Choroid plexus epithelial cell (primary cell): ENCODE results near the gene TCF12.

Experiments used
- DNase-seq: peaks from one replicate; pipeline ENCODE4 v3.0.0-alpha.2; 2010; ENCODE audit warnings: low read depth
- H3K4me3 ChIP-seq: 2 replicates; pipeline ENCODE4 v1.5.1; 2011; ENCODE audit warnings: low read depth, mild to moderate bottlenecking, control low read depth, low read length, moderate library complexity
- TF ChIP-seq, protein P1 (sequence below): conservative IDR thresholded peaks from 2 replicates; pipeline ENCODE4 v1.5.1; 2011; ENCODE audit warnings: low read depth, mild to moderate bottlenecking, control low read depth, inconsistent platforms, low read length, moderate library complexity

Gene TCF12

GRCh38 chr15:56989411-56989924 is 71.0 kb downstream of the TCF12 start:
- DNase-seq, result no peak
- H3K4me3 ChIP-seq, result no peak overlapping the region
- TF ChIP-seq, protein P1, sequence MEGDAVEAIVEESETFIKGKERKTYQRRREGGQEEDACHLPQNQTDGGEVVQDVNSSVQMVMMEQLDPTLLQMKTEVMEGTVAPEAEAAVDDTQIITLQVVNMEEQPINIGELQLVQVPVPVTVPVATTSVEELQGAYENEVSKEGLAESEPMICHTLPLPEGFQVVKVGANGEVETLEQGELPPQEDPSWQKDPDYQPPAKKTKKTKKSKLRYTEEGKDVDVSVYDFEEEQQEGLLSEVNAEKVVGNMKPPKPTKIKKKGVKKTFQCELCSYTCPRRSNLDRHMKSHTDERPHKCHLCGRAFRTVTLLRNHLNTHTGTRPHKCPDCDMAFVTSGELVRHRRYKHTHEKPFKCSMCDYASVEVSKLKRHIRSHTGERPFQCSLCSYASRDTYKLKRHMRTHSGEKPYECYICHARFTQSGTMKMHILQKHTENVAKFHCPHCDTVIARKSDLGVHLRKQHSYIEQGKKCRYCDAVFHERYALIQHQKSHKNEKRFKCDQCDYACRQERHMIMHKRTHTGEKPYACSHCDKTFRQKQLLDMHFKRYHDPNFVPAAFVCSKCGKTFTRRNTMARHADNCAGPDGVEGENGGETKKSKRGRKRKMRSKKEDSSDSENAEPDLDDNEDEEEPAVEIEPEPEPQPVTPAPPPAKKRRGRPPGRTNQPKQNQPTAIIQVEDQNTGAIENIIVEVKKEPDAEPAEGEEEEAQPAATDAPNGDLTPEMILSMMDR, result no peak

DNA sequence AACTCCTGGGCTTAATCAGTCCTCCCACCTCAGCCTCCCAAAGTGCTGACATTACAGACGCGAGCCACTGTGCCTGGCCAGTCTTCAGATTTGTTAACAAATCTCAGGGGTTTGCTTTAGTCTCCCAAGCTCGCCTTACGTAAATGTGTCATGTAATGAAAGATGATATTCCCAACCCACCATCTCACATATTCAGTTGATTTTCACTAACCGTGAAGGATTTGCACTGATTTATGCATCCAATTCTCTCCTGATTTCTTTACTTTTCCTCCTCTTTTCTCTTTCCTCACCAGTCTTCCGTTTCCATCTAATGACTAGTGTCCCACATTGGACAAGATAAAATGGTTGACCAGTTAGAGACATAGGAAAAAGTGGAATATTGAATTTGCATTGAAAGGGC is 72.6 kb downstream of the TCF12 start:
- TF ChIP-seq, protein P1, result no peak
- no peak overlapping the region for H3K4me3 ChIP-seq
- no peak for DNase-seq

GRCh38 chr15:56992725-56993124 is 74.3 kb downstream of the TCF12 start:
- H3K4me3 ChIP-seq, result no peak overlapping the region
- DNase-seq, result no peak
- TF ChIP-seq, protein P1, result no peak

DNA sequence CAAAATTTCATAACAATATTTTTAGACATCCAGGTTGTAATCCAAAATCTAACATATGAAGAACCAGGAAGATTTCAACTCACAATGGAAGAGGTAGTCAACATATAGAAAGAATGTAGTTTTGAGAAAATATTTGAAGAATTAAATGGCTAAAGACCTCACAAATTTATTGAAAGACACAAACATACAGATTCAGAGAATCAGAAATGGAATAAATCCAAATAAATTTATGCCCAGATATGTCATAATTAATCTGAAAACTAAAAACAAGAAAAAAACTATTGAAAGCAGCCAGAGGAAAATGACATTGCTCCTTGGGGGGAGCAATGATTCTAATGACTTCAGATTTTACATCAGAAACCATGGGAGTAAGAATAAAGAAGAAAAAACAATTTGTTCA is 75.8 kb downstream of the TCF12 start:
- TF ChIP-seq, protein P1, result no peak
- no peak for DNase-seq
- H3K4me3 ChIP-seq, result no peak overlapping the region

GRCh38 chr15:56996093-56996492 is 77.6 kb downstream of the TCF12 start:
- H3K4me3 ChIP-seq, result no peak overlapping the region
- TF ChIP-seq, protein P1, result no peak
- no peak for DNase-seq

- TF ChIP-seq, protein P1, result no peak
- DNase-seq, result no peak
- H3K4me3 ChIP-seq, result no peak overlapping the region
These were observed 78.5 kb downstream of the TCF12 start for GRCh38 chr15:56996746-56997470.

DNA sequence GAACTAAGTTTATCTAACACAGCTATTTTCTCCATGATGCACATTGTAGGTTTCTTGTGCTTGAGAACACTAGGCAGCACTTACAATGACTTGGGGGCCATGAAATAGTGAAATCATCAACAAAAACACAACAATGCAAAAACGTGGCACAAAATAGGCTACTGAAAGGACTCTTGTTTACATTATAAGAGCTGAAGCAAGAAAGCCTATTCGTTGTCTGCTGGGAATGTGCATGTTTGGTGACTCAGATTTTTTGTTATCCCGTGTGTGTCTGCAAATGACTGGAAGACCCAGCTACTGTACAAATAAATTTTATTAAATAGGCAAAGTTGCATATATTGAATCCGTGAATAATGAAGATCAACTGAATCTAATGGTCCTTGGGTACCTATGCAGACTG is 85.0 kb downstream of the TCF12 start:
- TF ChIP-seq, protein P1, result no peak
- H3K4me3 ChIP-seq, result no peak overlapping the region
- DNase-seq, result peak; percentile 88
